CD4-positive, alpha-beta T cell treated with Interleukin-15 for 4 hours (primary cell): ENCODE results near the gene OAS3.
"Not testable (repeated sequence)": the region's sequence is repeated elsewhere in the genome, so short reads cannot be mapped to it uniquely, and the experiment has no call there.

Source experiments
- DNase-seq: peaks from one replicate; pipeline ENCODE4 v3.0.0-alpha.2; 2020; ENCODE audit warnings: low spot score

Gene OAS3

GRCh38 chr12:112950701-112951100 lies 12.4 kb downstream of the OAS3 start:
- no peak for DNase-seq

DNA sequence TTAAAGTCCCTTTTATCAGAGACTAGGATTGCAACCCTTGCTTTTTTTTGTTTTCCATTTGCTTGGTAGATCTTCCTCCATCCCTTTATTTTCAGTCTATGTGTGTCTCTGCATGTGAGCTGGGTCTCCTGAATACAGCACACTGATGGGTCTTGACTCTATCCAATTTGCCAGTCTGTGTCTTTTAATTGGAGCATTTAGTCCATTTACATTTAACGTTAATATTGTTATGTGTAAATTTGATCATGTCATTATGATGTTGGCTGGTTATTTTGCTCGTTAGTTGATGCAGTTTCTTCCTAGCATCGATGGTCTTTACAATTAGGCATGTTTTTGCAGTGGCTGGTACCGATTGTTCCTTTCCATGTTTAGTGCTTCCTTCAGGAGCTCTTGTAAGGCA lies 18.9 kb downstream of the OAS3 start:
- DNase-seq, result not testable (repeated sequence)

DNA sequence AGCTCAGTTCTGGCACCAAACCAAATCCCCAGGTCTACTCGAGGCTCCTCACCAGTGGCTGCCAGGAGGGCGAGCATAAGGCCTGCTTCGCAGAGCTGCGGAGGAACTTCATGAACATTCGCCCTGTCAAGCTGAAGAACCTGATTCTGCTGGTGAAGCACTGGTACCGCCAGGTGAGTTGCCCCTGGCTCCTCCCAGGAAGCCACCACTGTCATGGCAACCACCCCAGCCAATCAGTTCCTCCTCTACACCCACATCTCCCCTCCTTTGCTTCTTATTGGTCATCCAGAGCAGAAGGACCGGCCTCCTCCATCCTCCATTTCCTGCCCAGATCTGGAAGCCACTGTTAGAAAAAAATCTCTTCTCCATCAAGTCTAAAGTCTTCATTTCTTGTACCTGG lies 22.8 kb downstream of the OAS3 start:
- no peak for DNase-seq

DNA sequence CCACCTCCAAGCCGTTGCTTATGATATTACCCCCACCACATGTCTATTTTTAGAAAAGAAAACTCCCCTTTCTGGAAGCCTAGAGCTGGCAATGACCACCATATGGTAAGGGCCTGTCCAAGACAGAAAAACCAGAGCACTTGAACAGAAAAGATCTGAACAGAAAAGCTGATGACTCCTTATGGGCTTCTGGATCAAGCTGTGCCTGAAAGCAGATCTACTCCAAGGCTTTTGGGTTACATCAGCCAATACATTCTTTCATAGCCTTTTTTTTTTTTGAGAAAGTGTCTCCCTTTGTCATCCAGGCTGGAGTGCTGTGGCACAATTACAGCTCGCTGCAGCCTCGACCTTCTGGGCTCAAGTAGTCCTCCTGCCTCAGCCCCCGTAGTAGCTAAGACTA lies 23.3 kb downstream of the OAS3 start:
- DNase-seq, result no peak

- DNase-seq, result no peak
Measured at GRCh38 chr12:112962561-112962960, 24.3 kb downstream of the OAS3 start.

- DNase-seq, result no peak
Measured at GRCh38 chr12:112963227-112963861, 25.1 kb downstream of the OAS3 start.

DNA sequence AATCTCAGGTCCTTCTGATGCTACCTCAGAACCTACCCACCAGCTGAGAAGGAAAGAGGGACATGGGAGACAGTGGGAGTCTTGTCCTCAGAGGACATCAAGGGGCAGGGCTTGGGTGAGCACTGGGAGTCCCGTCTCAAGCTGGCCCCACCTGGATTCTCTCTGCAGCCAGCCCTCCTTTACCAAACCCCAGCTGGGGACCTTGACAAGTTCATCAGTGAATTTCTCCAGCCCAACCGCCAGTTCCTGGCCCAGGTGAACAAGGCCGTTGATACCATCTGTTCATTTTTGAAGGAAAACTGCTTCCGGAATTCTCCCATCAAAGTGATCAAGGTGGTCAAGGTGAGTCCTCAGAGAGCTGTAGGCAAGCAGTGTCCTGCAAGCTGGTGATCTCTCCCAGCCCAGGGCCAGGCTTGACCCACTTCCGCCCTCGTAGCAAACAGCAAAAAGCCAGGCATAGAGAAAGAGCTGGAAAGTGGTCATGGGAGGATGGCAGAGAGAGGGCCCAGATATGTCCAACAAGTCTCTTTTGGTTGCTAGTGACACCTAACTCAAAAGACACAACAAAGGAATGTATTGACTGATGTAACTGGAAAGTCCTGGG lies 25.9 kb downstream of the OAS3 start:
- no peak for DNase-seq

- DNase-seq, result no peak
Measured at GRCh38 chr12:112964915-112965314, 26.6 kb downstream of the OAS3 start.

GRCh38 chr12:112965643-112966042 lies 27.4 kb downstream of the OAS3 start:
- no peak for DNase-seq

- DNase-seq, result no peak
Measured at GRCh38 chr12:112967306-112967705, 29.0 kb downstream of the OAS3 start.

GRCh38 chr12:112967858-112968257 lies 29.6 kb downstream of the OAS3 start:
- no peak for DNase-seq

DNA sequence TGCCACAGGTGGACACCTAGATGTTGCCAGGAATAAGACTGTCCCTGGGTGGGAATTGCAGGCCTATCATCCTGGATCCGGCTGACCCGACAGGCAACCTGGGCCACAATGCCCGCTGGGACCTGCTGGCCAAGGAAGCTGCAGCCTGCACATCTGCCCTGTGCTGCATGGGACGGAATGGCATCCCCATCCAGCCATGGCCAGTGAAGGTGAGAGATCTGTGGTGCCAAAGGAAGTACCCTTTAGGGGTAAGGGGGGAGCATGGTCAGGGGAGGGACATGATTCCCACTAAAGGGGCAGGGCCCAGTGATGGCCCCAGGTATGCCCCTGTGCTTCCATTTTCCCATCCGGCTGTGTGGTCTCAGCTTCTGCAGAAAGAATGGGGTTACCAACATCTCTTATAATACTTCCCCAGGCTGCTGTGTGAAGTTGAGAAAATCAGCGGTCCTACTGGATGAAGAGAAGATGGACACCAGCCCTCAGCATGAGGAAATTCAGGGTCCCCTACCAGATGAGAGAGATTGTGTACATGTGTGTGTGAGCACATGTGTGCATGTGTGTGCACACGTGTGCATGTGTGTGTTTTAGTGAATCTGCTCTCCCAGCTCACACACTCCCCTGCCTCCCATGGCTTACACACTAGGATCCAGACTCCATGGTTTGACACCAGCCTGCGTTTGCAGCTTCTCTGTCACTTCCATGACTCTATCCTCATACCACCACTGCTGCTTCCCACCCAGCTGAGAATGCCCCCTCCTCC lies 31.5 kb downstream of the OAS3 start:
- no peak for DNase-seq

GRCh38 chr12:112970391-112970790 lies 32.1 kb downstream of the OAS3 start:
- DNase-seq, result no peak

GRCh38 chr12:112971248-112971647 lies 33.0 kb downstream of the OAS3 start:
- no peak for DNase-seq

DNA sequence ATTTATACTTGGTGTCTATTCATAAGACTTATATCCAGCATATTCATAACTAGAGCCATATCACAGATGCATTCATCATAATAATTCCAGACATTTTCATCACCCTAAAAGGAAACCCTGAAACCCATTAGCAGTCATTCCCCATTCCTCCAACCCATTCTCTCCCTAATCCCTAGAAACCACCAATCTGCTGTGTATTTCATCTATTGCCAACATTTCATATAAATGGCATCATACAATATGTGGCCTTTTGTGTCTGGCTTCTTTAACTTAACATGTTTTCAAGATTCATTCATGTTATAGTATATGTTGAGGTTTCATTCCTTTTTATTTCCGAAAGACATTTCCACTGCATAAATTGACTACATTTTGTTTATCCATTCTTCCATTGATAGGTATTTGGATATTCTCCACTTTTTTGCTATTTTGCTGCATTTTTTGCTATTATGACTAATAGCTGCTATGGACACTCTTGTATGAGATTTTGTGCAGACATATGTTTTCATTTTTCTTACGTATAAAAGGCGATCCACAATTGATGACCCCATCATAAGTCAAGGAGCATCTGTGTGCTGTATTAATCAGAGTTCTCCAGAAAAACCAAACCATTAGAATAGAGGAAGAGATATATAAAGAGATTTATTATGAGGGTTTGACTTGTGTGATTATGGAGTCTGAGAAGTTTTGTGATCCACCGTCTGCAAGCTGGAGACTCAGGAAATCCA lies 34.9 kb downstream of the OAS3 start:
- no peak for DNase-seq

- DNase-seq, result no peak
Measured at GRCh38 chr12:112973818-112974231, 35.6 kb downstream of the OAS3 start.

- DNase-seq, result no peak
Measured at GRCh38 chr12:112974904-112975303, 36.6 kb downstream of the OAS3 start.

GRCh38 chr12:112977139-112977538 lies 38.9 kb downstream of the OAS3 start:
- DNase-seq, result no peak

- DNase-seq, result no peak
Measured at GRCh38 chr12:112977641-112978040, 39.4 kb downstream of the OAS3 start.

DNA sequence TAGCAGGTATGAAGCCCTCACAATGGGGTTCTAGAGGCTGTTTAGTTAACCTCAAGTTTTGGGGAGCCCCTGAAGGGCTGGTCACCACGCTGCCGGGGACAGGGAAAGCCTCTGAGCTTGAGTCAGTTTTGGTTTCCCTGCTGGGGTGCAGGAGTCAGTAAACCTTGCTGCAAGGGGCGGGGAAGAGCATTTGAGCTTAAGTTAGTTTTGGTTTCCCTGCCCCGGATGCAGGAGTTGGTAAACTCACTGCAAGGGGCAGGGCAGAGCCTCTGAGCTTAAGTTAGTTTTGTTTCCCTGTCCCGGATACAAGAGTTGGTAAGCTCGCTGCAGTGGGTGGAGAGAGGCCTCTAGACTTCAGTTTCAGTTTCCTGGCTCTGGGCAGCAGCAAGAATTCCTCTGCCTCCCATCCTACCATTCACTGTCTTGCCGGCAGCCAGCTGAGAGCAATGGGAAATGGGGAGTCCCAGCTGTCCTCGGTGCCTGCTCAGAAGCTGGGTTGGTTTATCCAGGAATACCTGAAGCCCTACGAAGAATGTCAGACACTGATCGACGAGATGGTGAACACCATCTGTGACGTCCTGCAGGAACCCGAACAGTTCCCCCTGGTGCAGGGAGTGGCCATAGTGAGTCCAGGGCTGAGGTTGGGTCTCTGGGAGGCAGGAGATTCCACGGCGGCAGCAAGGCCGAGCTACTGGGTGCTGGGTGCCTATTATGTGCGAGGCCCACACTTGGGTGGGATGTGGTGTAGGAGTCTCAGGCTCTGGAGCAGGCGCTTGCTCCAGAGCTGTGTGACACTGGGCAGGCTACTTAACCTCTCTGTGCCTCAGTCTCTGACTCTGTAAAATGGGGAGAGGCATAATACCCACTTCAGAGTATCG lies 40.1 kb downstream of the OAS3 start, which contains the start of gene OAS2:
OAS2 (plus strand) TSS at position 357 of the 878 bp plus-strand sequence; CDS start at position 447, 90 bp downstream.
- DNase-seq, result peak; percentile 84

DNA sequence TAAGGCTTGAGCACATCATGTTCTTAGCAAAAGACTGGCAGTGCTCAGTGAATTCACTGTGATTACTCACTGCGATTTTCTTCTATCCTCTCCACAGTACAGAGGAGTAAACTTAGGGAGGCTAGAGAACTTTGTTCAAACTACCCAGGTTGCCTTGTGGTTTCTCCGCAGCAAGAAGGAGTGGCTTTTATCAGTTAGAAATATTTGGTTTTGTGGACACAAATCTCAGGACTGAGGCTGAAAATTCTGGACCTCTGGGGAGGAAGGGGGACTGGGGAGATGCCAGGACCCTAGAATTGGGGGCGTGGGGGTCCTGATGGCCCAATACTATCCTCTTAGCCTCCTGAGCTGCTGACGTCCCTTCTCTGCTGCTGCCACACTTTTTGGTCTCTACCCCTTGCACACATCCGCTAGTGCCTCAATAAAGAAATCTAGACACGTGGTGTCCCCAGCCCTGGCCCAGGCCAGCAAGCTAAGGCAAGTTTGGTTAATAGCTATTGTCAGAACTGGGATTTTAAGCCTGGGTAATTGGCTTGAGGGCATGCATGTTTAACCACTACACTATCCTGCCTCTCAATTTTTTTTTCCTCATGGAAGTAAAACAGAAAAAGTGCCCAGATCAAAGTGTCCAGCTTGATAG lies 40.9 kb downstream of the OAS3 start:
- peak; percentile 51 for DNase-seq
